NCI-H2171 treated with DMSO at 0.1 percent for 48 hours (cell line): ENCODE measurements around the gene SIKE1.
"Not testable (repeated sequence)": the region's sequence is repeated elsewhere in the genome, so short reads cannot be mapped to it uniquely, and the experiment has no call there.

ENCODE experiments used
- DNase-seq: peaks from one replicate; lab custom pipeline; 2025; lab: John Stamatoyannopoulos, UW

SIKE1 gene

DNA sequence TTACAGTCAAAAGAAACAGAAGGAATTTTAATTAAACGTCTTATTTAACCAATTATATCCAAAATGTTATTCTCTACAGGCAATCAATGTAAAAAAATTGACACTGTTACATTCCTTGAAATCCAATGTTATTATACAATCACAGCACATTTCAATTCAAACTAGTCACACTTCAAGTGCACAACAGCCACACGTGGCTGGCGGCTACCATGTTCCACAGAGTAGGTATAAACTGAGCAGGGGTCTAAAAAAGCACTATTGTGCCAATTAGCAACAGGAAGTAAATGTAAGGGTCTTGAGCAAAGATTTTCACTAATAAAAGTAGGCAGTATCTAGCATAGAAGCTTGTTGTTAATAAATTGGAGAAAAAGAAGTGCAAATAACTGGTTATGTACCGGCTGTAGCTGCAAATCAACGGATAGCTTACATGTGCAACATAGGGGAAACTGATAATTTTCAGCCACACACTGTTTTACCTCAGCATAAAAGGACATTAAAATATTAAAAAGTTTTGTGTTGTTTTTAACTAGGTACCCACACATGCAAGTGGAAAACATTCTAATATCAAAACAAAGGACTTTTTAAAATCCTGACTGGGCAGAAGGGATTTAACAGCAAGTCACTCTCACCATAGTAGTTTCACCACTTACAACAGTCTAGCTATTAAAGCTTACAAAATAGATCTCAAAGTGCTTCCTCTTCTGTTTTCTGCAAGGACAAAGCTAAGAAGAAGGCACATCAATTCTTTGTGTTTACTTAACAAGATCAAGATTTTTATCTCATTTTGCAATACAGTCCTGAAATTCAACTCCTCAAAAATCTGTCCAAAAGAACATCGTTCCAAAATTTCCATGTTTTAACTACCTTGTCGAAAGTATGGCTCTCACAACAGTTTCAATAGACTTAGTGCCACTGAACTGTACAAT lies 25.2 kb downstream of the SIKE1 start:
- DNase-seq: no peak

- not testable (repeated sequence) for DNase-seq
These were observed 26.8 kb downstream of the SIKE1 start for GRCh38 chr1:114753702-114754101.

GRCh38 chr1:114753143-114753542 lies 27.3 kb downstream of the SIKE1 start:
- DNase-seq: no peak

DNA sequence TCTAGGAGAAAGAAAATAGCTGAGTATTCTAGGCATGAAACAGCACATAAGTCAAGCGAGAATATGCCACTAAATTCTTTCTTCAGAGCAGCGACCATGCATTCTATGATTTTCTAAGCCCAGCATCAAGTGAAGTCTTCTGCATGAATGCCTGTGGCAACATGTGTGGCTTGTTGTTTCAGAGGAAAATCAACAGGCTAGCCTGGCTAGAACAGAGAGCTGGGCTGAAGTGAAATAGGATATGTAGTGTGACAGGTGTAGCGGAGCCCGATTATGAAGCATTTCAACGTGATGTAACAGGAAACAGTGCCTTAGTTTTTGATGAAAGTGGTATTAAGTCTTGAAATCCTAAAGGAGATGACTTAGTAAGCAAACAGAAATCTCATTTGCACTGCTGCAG lies 29.7 kb downstream of the SIKE1 start:
- peak; percentile 92 for DNase-seq

GRCh38 chr1:114749835-114750234 lies 30.6 kb downstream of the SIKE1 start:
- DNase-seq: no peak

GRCh38 chr1:114746450-114747121 lies 33.9 kb downstream of the SIKE1 start:
- DNase-seq: no peak

DNA sequence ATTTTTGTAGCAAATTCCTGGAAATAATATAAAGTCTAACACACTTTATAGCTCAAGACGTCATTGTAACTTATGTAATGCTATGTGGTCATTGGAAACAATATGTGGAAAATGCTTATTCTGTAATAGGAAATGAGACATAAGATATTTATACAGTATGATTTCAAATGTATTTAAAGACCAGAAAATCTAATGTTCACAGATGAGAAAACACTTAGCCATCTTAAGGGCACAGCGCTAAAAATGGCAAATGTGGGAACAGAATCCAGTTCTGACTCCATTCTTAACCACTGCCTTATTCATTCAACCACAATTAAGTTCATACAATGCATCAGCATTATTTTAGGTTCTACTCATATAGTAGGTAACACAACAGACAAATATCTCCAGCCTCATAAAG lies 35.2 kb downstream of the SIKE1 start:
- no peak for DNase-seq

GRCh38 chr1:114741963-114742746 lies 38.3 kb downstream of the SIKE1 start:
- DNase-seq: no peak

DNA sequence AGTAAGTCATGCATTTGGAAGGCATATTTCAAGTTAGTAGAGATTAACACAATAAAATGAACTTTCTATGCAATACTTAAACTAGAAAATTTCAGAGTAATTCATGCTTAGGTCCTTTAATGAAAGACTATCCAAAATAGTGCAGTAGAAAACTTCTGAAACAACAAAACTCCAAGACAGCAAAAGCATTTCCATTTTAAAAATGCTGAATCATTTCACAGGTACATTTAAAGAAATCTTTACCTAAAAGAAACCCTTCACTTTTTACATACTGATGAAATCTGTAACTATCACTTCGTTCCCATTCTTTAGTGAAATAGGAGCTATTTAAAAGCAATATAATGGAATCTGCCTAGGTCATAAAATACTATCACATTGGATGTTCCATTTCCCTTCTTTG lies 40.2 kb downstream of the SIKE1 start:
- no peak for DNase-seq

- DNase-seq: no peak
These were observed 43.1 kb downstream of the SIKE1 start for GRCh38 chr1:114737314-114737849.

DNA sequence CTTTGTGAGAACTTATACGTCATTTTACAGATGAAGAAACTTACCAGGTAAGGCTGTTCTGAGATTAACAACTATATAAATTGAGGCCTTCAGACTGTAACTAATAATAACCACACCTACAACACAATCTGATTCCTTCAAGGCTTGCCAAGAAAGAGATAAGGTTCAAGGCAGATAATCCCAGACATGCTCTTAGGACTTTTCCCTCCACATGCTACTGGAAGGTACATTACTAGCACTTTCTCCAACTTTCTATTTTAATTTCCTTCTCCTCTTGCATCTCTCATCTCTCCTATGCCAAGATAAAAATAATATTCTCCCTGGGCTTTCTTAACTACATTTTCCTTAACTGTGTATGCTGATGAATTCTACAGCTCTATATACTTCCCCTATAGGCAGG lies 45.0 kb downstream of the SIKE1 start:
- no peak for DNase-seq

- DNase-seq: no peak
These were observed 50.7 kb downstream of the SIKE1 start for GRCh38 chr1:114729782-114730181.

DNA sequence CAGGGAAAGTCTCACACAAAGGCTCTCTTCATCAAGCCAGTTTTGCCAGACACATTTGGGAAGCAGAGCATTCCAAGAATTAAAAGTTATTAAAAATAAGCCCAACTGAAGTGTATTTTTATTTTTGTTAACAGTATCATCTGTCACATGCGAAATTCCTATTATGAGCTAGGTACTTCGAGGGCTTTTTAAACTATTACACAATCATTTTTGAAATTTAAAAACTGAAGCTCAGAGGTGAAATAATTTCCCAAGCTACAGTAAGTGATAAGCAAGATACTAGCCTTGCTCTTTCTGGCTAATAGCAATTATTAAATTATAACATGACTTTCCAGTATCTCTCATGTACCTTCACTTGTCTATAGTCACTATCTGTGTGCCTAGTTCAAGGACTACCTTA lies 51.9 kb downstream of the SIKE1 start:
- DNase-seq: no peak

DNA sequence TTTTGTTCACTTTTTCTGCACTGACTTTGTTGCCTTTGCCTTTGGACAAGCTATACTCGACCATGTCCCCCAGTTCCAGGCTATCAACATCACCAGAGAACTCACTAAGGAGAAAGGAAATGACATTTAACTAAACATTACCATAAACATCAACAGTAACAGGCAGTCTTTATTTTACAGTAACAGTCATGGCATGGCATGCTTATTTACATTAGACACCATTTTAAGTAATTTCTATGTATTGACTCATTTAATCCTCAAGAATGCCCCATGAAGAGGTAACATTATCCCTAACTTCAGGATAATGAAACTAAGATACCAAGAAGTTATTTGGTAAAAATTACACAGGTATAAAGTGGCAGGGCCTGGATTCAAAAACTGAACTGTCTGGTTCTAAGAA lies 55.3 kb downstream of the SIKE1 start:
- DNase-seq: no peak

DNA sequence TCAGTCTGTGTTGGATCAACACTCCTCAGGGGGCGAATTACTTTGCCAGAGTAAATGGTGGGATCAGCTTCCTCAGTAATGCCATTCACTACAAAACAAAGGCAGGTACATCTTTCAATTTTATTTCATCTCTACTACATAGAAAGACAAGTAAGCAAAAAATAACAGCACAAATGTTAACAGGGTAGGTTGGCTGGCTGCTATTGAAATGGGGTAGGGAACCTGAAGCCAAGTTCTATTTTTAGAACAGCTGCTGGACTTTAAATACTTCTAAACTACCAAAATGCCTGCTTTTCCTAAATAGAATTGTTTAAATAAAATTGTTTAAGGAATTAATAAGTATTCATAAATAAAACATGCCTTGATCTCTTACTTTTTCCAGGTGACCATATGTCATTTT lies 56.6 kb downstream of the SIKE1 start:
- no peak for DNase-seq

- no peak for DNase-seq
These were observed 57.0 kb downstream of the SIKE1 start for GRCh38 chr1:114723457-114723856.

DNA sequence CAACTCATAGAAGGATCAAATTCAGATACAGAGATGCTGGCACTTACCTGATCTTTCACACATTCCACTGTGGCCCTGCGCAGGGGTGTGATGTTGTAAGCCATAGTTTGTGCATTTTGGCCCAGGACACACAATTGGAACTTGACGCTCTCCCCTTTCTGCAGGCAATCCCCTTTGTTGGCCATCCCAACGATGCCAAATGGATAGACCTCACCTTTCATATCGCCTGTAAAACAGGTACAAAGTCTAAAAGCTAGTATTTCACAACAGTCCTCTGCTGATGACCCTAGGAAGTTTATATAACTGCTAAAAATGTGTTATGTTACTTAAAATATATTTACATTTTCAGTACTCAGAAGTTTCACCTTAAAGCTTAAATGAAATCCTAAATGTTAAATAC lies 60.0 kb downstream of the SIKE1 start:
- no peak for DNase-seq
